ENCODE results near the gene CADM3.

The CADM3 gene

GRCh38 chr1:159142391-159142663 is 29.1 kb upstream of the CADM3 start:
- TF ChIP-seq, protein P1, sequence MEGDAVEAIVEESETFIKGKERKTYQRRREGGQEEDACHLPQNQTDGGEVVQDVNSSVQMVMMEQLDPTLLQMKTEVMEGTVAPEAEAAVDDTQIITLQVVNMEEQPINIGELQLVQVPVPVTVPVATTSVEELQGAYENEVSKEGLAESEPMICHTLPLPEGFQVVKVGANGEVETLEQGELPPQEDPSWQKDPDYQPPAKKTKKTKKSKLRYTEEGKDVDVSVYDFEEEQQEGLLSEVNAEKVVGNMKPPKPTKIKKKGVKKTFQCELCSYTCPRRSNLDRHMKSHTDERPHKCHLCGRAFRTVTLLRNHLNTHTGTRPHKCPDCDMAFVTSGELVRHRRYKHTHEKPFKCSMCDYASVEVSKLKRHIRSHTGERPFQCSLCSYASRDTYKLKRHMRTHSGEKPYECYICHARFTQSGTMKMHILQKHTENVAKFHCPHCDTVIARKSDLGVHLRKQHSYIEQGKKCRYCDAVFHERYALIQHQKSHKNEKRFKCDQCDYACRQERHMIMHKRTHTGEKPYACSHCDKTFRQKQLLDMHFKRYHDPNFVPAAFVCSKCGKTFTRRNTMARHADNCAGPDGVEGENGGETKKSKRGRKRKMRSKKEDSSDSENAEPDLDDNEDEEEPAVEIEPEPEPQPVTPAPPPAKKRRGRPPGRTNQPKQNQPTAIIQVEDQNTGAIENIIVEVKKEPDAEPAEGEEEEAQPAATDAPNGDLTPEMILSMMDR (IDR thresholded peaks at IDR 0.05; ENCODE audit: low read depth, low read length, missing control alignments), result no peak
- DNase-seq (ENCODE audit: low read depth), result no peak
- H3K4me3 ChIP-seq (ENCODE audit: low read depth, low read length), result no peak overlapping the region

DNA sequence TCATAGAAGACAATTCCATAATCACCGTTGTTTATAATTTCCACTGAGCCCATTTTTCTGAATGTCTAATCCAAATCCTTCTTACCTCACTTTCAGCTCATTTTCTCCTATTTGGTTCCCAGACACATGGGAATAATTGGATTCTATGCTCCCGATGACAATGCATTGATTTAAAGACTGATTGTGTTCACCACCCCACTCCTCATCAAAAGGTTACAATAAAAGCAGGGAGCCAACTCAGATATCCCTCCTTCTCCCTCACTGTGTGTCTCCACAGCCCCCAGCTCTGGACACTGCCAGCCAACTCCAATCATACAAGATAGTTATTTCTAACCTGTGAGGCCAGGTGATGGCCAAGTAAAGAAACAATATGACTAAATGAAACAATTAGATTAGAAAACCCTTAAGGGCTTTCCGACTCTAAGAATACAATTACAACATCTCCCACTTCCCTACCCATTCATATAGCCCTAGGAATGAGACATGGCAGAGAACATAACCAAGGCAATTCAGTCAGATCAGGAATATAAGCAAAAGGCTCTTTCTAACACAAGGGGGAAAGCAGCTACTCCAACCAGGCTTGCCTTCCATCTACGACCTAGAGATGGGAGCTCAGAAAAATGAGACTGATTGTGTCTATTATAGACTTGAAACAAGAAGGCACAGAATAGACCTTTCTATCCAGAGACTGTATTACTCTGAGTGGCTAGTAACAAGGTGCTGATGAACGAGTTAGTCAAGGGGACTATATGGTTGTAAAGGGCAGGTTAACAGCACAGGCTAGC is 28.5 kb upstream of the CADM3 start:
- TF ChIP-seq, protein P1 (IDR thresholded peaks at IDR 0.05; ENCODE audit: low read depth, low read length, missing control alignments), result no peak

GRCh38 chr1:159144571-159144970 is 26.8 kb upstream of the CADM3 start:
- TF ChIP-seq, protein P1 (IDR thresholded peaks at IDR 0.05; ENCODE audit: low read depth, low read length, missing control alignments), result no peak
- no peak overlapping the region for H3K4me3 ChIP-seq (ENCODE audit: low read depth, low read length)
- DNase-seq (ENCODE audit: low read depth), result no peak

More for the DNA sequence above, 28.5 kb upstream of the CADM3 start:
- DNase-seq (ENCODE audit: low read depth), result no peak
- no peak overlapping the region for H3K4me3 ChIP-seq (ENCODE audit: low read depth, low read length)

DNA sequence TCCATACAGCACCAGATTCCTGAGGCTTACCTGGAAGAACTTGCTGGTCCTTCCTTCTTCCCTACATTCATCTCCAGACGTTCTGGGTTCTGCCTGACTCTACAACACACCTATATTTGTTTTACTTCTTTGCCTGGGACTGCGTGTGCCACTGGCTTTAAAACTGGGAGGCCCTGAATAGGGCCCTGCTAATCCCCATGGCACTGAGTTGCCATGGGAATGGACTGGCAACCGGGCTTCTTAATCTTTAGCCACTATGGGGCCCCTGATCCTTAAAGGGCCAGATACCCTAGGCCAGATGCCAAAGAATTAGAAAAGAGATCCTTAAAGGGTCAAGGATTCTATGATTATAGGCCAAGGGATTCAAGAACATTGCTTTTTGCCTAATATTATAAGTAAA is 24.4 kb upstream of the CADM3 start:
- TF ChIP-seq, protein P1 (IDR thresholded peaks at IDR 0.05; ENCODE audit: low read depth, low read length, missing control alignments), result no peak
- no peak for DNase-seq (ENCODE audit: low read depth)
- H3K4me3 ChIP-seq (ENCODE audit: low read depth, low read length), result no peak overlapping the region

DNA sequence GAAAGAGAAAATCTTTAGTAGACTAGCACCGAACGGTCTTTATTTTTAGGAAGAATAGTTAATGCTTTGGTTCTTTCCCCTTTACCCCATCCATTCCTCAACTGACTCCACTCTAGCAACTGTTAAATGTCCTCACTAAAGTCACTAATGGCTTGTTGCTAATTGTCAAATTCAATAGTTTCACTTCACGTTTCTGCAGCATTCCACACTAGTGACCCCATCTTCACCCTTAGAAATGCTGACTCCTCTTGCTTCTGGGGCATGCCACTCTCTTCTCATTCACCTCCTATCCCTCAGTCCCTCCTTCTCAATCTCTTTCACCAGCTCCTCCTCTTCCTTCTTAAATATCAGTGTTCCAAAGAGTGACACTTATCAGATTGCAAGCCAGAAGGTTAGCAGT is 19.4 kb upstream of the CADM3 start:
- no peak for DNase-seq (ENCODE audit: low read depth)
- TF ChIP-seq, protein P1 (IDR thresholded peaks at IDR 0.05; ENCODE audit: low read depth, low read length, missing control alignments), result no peak
- no peak overlapping the region for H3K4me3 ChIP-seq (ENCODE audit: low read depth, low read length)

- peak; percentile 39 for DNase-seq (ENCODE audit: low read depth)
- TF ChIP-seq, protein P1 (IDR thresholded peaks at IDR 0.05; ENCODE audit: low read depth, low read length, missing control alignments), result peak; percentile 97
- H3K4me3 ChIP-seq (ENCODE audit: low read depth, low read length), result no peak overlapping the region
Measured at GRCh38 chr1:159161001-159161718, 10.3 kb upstream of the CADM3 start.

GRCh38 chr1:159161719-159162026 is 9.7 kb upstream of the CADM3 start:
- no peak for DNase-seq (ENCODE audit: low read depth)
- TF ChIP-seq, protein P1 (IDR thresholded peaks at IDR 0.05; ENCODE audit: low read depth, low read length, missing control alignments), result no peak
- H3K4me3 ChIP-seq (ENCODE audit: low read depth, low read length), result no peak overlapping the region

Measured in GM12864 (cell line).